Thoracic aorta (tissue), 2 donors: Measurements from ENCODE around the gene PLCB1. TPM values are rescaled to one million over a fixed set of nuclear protein-coding genes. Genes with fewer than 3 reads are reported as not detected.

Experiments
- ATAC-seq: fragments of 150-250 bp; one replicate; pipeline ENCODE4 v1.8.0; 2017; ENCODE audit warnings: low read depth; ENCODE audit not compliant: insufficient number of reproducible peaks, low FRiP score
- DNase-seq: peaks from one replicate; pipeline ENCODE4 v3.0.0-alpha.2; 2020; ENCODE audit warnings: low spot score
- H3K27ac ChIP-seq, 2 donors: fragments of 200-600 bp; sonication (generic); 1 replicate in 1 of 2; 2 replicates in 1 of 2; pipeline ENCODE4 v1.5.1; 2016; ENCODE audit warnings: mild to moderate bottlenecking in 2 of 2, moderate library complexity in 2 of 2
- H3K27me3 ChIP-seq: fragments of 200-600 bp; sonication (generic); replicated peaks from 2 replicates; pipeline ENCODE4 v1.6.0; 2016; ENCODE audit warnings: mild to moderate bottlenecking; ENCODE audit not compliant: insufficient read depth
- H3K36me3 ChIP-seq: fragments of 200-600 bp; sonication (generic); one replicate; pipeline ENCODE4 v1.5.1; 2016
- H3K4me1 ChIP-seq, 2 donors: fragments of 200-600 bp; sonication (generic); 1 replicate in 1 of 2; 2 replicates in 1 of 2; pipeline versions ENCODE4 v1.5.1 to v1.6.0; 2016; ENCODE audit warnings: low read depth in 2 of 2, mild to moderate bottlenecking in 1 of 2; ENCODE audit not compliant: control insufficient read depth in 1 of 2
- H3K4me3 ChIP-seq: fragments of 200-600 bp; sonication (generic); 2 replicates; pipeline ENCODE4 v1.5.1; 2016; ENCODE audit warnings: mild to moderate bottlenecking
- H3K9me3 ChIP-seq: fragments of 200-600 bp; sonication (generic); 2 replicates; pipeline ENCODE4 v1.5.1; 2016
- CTCF ChIP-seq: fragments of 200-600 bp; sonication (generic); IDR thresholded peaks from one replicate; pipeline ENCODE4 v1.5.1; 2019; ENCODE audit warnings: antibody characterized with exemption
- total RNA-seq, 2 donors: library from RNA; depleted of rRNA; stranded (reverse); fragments of >200 nt; gene quantifications; one replicate each; pipeline versions ENCODE4 v1.1.0 to v1.2.3, GENCODE V29; 2016

The PLCB1 gene
- total RNA-seq, 2 donors from 2014 or later: 10.8 to 16.3 TPM

- Histone ChIP-seq H3K4me3 (no peak overlapping the region), H3K4me1 (no peaks in the 10 kb centered on the region), H3K27ac (no peak overlapping the region), H3K36me3 (no peaks in the 10 kb centered on the region), H3K27me3 (no peaks in the 10 kb centered on the region), H3K9me3 (no peaks in the 10 kb centered on the region)
- DNase-seq: no peak
- TF ChIP-seq CTCF: no peak
- ATAC-seq: no peak
Observed at GRCh38 chr20:8163543-8163942, 31.5 kb downstream of the PLCB1 start.

- H3K36me3 ChIP-seq: no peaks in the 10 kb centered on the region
- H3K4me1 ChIP-seq: no peaks in the 10 kb centered on the region
- H3K27me3 ChIP-seq: no peaks in the 10 kb centered on the region
- no peak overlapping the region for H3K4me3 ChIP-seq
- ATAC-seq (no peak), DNase-seq (no peak)
- TF ChIP-seq CTCF: no peak
- no peak overlapping the region for H3K27ac ChIP-seq
- no peaks in the 10 kb centered on the region for H3K9me3 ChIP-seq
Observed at GRCh38 chr20:8166730-8167129, 34.7 kb downstream of the PLCB1 start.

- no peak for DNase-seq
- Histone ChIP-seq H3K4me3 (no peak overlapping the region), H3K27ac (no peak overlapping the region), H3K4me1 (no peaks in the 10 kb centered on the region), H3K36me3 (no peaks in the 10 kb centered on the region), H3K9me3 (no peaks in the 10 kb centered on the region), H3K27me3 (no peaks in the 10 kb centered on the region)
- TF ChIP-seq CTCF: no peak
- ATAC-seq: no peak
Observed at GRCh38 chr20:8168785-8169288, 36.8 kb downstream of the PLCB1 start.

GRCh38 chr20:8170921-8171320 is 38.9 kb downstream of the PLCB1 start:
- H3K27me3 ChIP-seq: no peaks in the 10 kb centered on the region
- H3K36me3 ChIP-seq: no peaks in the 10 kb centered on the region
- H3K4me1 ChIP-seq: no peaks in the 10 kb centered on the region
- no peak overlapping the region for H3K27ac ChIP-seq
- TF ChIP-seq CTCF: no peak
- H3K4me3 ChIP-seq: no peak overlapping the region
- no peaks in the 10 kb centered on the region for H3K9me3 ChIP-seq
- DNase-seq: no peak
- no peak for ATAC-seq

- Histone ChIP-seq H3K9me3 (no peaks in the 10 kb centered on the region), H3K4me3 (no peak overlapping the region), H3K27ac (no peak overlapping the region), H3K27me3 (no peaks in the 10 kb centered on the region), H3K36me3 (no peaks in the 10 kb centered on the region), H3K4me1 (no peaks in the 10 kb centered on the region)
- DNase-seq (no peak), ATAC-seq (no peak)
- no peak for TF ChIP-seq CTCF
Observed at GRCh38 chr20:8172191-8172590, 40.1 kb downstream of the PLCB1 start.
